IMR-90 (cell line): ENCODE measurements around the gene SPATA12. TPM values are rescaled to one million over a fixed set of nuclear protein-coding genes. Genes with fewer than 3 reads are reported as not detected.

Source experiments
- ATAC-seq: fragments of 200-7000 bp; cut with Tn5 transposase; 2 replicates; pipeline ENCODE4 v1.9.1; 2020; ENCODE audit warnings: low read depth, mild to moderate bottlenecking, moderate library complexity
- BruUV-seq: library from RNA; stranded (reverse); fragments of 400-500 nt; replicated peaks from 2 replicates; lab custom pipeline; 2021; lab: Mats Ljungman, UMichigan
- CTCF ChIA-PET: fragments of 300-600 bp; formaldehyde crosslinking; extraction: SDS; loops from one replicate; lab custom pipeline; 2021; ENCODE audit warnings: antibody characterized with exemption; lab: Yijun Ruan, JAX
- POLR2A ChIA-PET: fragments of 300-600 bp; sonication (Branson Sonifier 250); formaldehyde crosslinking; loops from one replicate; lab custom pipeline; 2022; ENCODE audit warnings: antibody characterized with exemption; ENCODE audit not compliant: unreplicated experiment; lab: Charles Lee
- DNase-seq: peaks from one replicate; pipeline ENCODE4 v3.0.0; 2013
- H2AFZ ChIP-seq: replicated peaks from 2 replicates; pipeline ENCODE3; 2013; ENCODE audit warnings: low read length, mild to moderate bottlenecking; ENCODE audit not compliant: poor library complexity
- H2AK5ac ChIP-seq: 2 replicates; pipeline ENCODE4 v1.6.1; 2013; ENCODE audit warnings: low read depth, low read length, inconsistent platforms
- H2AK9ac ChIP-seq: replicated peaks from 2 replicates; pipeline ENCODE3; 2013; ENCODE audit warnings: mild to moderate bottlenecking, low read depth, low read length, moderate library complexity; ENCODE audit not compliant: poor library complexity
- H2BK120ac ChIP-seq: 2 replicates; pipeline ENCODE4 v1.6.1; 2013; ENCODE audit warnings: low read depth, low read length, inconsistent platforms
- H2BK15ac ChIP-seq: 3 replicates; pipeline ENCODE4 v1.6.1; 2013; ENCODE audit warnings: low read depth, low read length, inconsistent platforms
- H2BK20ac ChIP-seq: 2 replicates; pipeline ENCODE4 v1.6.1; 2013; ENCODE audit warnings: low read depth, mild to moderate bottlenecking, inconsistent platforms, low read length, moderate library complexity
- H2BK5ac ChIP-seq: 2 replicates; pipeline ENCODE4 v1.6.1; 2013; ENCODE audit warnings: mild to moderate bottlenecking, low read depth, low read length, inconsistent platforms; ENCODE audit not compliant: poor library complexity, severe bottlenecking
- H3K14ac ChIP-seq: replicated peaks from 2 replicates; pipeline ENCODE4 v1.6.1; 2013; ENCODE audit warnings: low read depth, low read length, inconsistent platforms
- H3K18ac ChIP-seq: 2 replicates; pipeline ENCODE4 v1.6.1; 2013; ENCODE audit warnings: low read depth, low read length, control low read depth
- H3K23ac ChIP-seq: 2 replicates; pipeline ENCODE4 v1.6.1; 2013; ENCODE audit warnings: low read depth, low read length, inconsistent platforms
- H3K27ac ChIP-seq: 2 replicates; pipeline ENCODE4 v1.5.1; 2013; ENCODE audit warnings: mild to moderate bottlenecking, control low read depth, low read length; ENCODE audit not compliant: insufficient read depth
- H3K27me3 ChIP-seq: 2 replicates; pipeline ENCODE4 v1.6.1; 2013; ENCODE audit warnings: low read length; ENCODE audit not compliant: control insufficient read depth, insufficient read depth
- H3K36me3 ChIP-seq: 2 replicates; pipeline ENCODE4 v1.6.1; 2013; ENCODE audit warnings: low read length, mixed read lengths; ENCODE audit not compliant: control insufficient read depth, insufficient read depth
- H3K4ac ChIP-seq: 2 replicates; pipeline ENCODE4 v1.6.1; 2013; ENCODE audit warnings: low read depth, low read length, inconsistent platforms
- H3K4me1 ChIP-seq: 2 replicates; pipeline ENCODE4 v1.6.1; 2013; ENCODE audit warnings: low read length, mixed read lengths; ENCODE audit not compliant: control insufficient read depth, insufficient read depth
- H3K4me2 ChIP-seq: 2 replicates; pipeline ENCODE4 v1.6.1; 2013; ENCODE audit warnings: low read depth, mild to moderate bottlenecking, control low read depth, low read length, moderate library complexity
- H3K4me3 ChIP-seq: 2 replicates; pipeline ENCODE4 v1.5.1; 2013; ENCODE audit warnings: low read depth, mild to moderate bottlenecking, control low read depth, low read length, moderate library complexity; ENCODE audit not compliant: insufficient read depth
- H3K56ac ChIP-seq: 2 replicates; pipeline ENCODE4 v1.6.1; 2013; ENCODE audit warnings: low read length, inconsistent platforms; ENCODE audit not compliant: insufficient read depth; ENCODE audit errors: extremely low read depth
- H3K79me1 ChIP-seq, 2 experiments: 2 replicates each; pipeline ENCODE4 v1.6.1; 2013; ENCODE audit warnings: low read length in 2 of 2, inconsistent platforms in 1 of 2, low read depth in 1 of 2
- H3K9ac ChIP-seq: 2 replicates; pipeline ENCODE4 v1.6.1; 2013; ENCODE audit warnings: low read depth, low read length, control low read depth
- H3K9me1 ChIP-seq: 2 replicates; pipeline ENCODE4 v1.6.1; 2013; ENCODE audit warnings: low read length, inconsistent platforms; ENCODE audit not compliant: insufficient read depth
- H3K9me3 ChIP-seq: 2 replicates; pipeline ENCODE4 v1.6.1; 2013; ENCODE audit warnings: low read length; ENCODE audit not compliant: control insufficient read depth, insufficient read depth
- H4K20me1 ChIP-seq: 2 replicates; pipeline ENCODE4 v1.6.1; 2013; ENCODE audit warnings: low read length, inconsistent platforms; ENCODE audit not compliant: insufficient read depth
- H4K5ac ChIP-seq: 2 replicates; pipeline ENCODE4 v1.6.1; 2013; ENCODE audit warnings: mild to moderate bottlenecking, low read depth, low read length, control low read depth
- H4K8ac ChIP-seq, 2 experiments: 2 replicates each; pipeline ENCODE4 v1.6.1; 2013; ENCODE audit warnings: low read depth in 2 of 2, low read length in 2 of 2, control low read depth in 1 of 2, inconsistent platforms in 1 of 2
- H4K91ac ChIP-seq: 2 replicates; pipeline ENCODE4 v1.6.1; 2013; ENCODE audit warnings: low read depth, low read length, inconsistent platforms; ENCODE audit not compliant: insufficient read depth
- BHLHE40 ChIP-seq: fragments of 150-350 bp; IDR thresholded peaks from 2 replicates; pipeline ENCODE4 v1.6.1; 2016; ENCODE audit warnings: mild to moderate bottlenecking, low read depth, low read length
- CEBPB ChIP-seq: IDR thresholded peaks from 2 replicates; pipeline ENCODE4 v1.6.1; 2012; ENCODE audit warnings: low read depth, low read length, improper control_type of control experiment
- FOS ChIP-seq: fragments of 150-350 bp; IDR thresholded peaks from 2 replicates; pipeline ENCODE4 v1.6.1; 2016; ENCODE audit warnings: low read depth, low read length
- MAZ ChIP-seq: IDR thresholded peaks from 2 replicates; pipeline ENCODE4 v1.6.1; 2012; ENCODE audit warnings: low read depth, mild to moderate bottlenecking, low read length, improper control_type of control experiment, moderate library complexity, borderline replicate concordance
- MXI1 ChIP-seq: IDR thresholded peaks from 2 replicates; pipeline ENCODE4 v1.6.1; 2012; ENCODE audit warnings: low read depth, mild to moderate bottlenecking, low read length, moderate library complexity, borderline replicate concordance
- NFE2L2 ChIP-seq: fragments of 150-350 bp; IDR thresholded peaks from 2 replicates; pipeline ENCODE4 v1.6.1; 2016; ENCODE audit warnings: low read depth, mild to moderate bottlenecking, low read length
- RCOR1 ChIP-seq: IDR thresholded peaks from 2 replicates; pipeline ENCODE4 v1.6.1; 2012; ENCODE audit warnings: mild to moderate bottlenecking, low read length, improper control_type of control experiment; ENCODE audit not compliant: insufficient replicate concordance
- SMC3 ChIP-seq: fragments of 150-350 bp; IDR thresholded peaks from 2 replicates; pipeline ENCODE4 v1.6.1; 2016; ENCODE audit warnings: low read depth, mild to moderate bottlenecking, antibody characterized with exemption, low read length, moderate library complexity
- WGBS, 2 experiments: methylation state at CpG; one replicate each; pipeline versions ENCODE4 v1.1.5 to v1.1.7; 2013; ENCODE audit warnings: missing lambda C conversion rate in 2 of 2; ENCODE audit not compliant: insufficient read length in 1 of 2; ENCODE audit errors: extremely low coverage in 2 of 2; 5-methylcytosine and 5-hydroxymethylcytosine counted together
- dilution Hi-C: fragments of 300-500 bp; cut with HindIII; formaldehyde crosslinking; loops from one replicate; pipeline ENCODE4 v1.14.3; 2018; ENCODE audit warnings: low sequenced_read_pairs; ENCODE audit not compliant: unreplicated experiment
- in situ Hi-C: fragments of 300-500 bp; cut with MboI; formaldehyde crosslinking; loops from 3 replicates; pipeline ENCODE4 v1.14.3; 2019; ENCODE audit warnings: low sequenced_read_pairs, inconsistent platforms, mixed read lengths
- intact Hi-C: fragments of 100-400 bp; cut with micrococcal nuclease; formaldehyde crosslinking; loops from 2 replicates; pipeline ENCODE4 v1.10.0; 2022
- polyA plus RNA-seq, 3 experiments: library from polyadenylated mRNA; depleted of rRNA; stranded (reverse); fragments of >200 nt; gene quantifications; 2 replicates each; pipeline ENCODE4 v1.2.3, GENCODE V29; 2012; ENCODE audit warnings: low replicate concordance in 1 of 3
- total RNA-seq: library from RNA; depleted of rRNA; stranded (reverse); fragments of >200 nt; gene quantifications from 2 replicates; pipeline ENCODE4 v1.2.3, GENCODE V29; 2012
- TF ChIP-seq, protein P1 (sequence below): fragments of 150-350 bp; IDR thresholded peaks from 2 replicates; pipeline ENCODE4 v1.6.1; 2016; ENCODE audit warnings: low read depth, mild to moderate bottlenecking, low read length, moderate library complexity, borderline replicate concordance
- TF ChIP-seq, protein P2 (sequence below): conservative IDR thresholded peaks from 2 replicates; pipeline ENCODE4 v1.5.1; 2012; ENCODE audit warnings: mild to moderate bottlenecking, low read depth, low read length, improper control_type of control experiment
- TF ChIP-seq, protein P3 (sequence below): fragments of 150-350 bp; IDR thresholded peaks from 2 replicates; pipeline ENCODE4 v1.6.1; 2017; ENCODE audit warnings: mild to moderate bottlenecking, antibody characterized with exemption, low read length, low read depth

Gene SPATA12
- total and polyA plus RNA-seq, 2 of the 4 experiments (the other 2 are of a cell fraction), result under 0.01 TPM; not detected in 1

DNA sequence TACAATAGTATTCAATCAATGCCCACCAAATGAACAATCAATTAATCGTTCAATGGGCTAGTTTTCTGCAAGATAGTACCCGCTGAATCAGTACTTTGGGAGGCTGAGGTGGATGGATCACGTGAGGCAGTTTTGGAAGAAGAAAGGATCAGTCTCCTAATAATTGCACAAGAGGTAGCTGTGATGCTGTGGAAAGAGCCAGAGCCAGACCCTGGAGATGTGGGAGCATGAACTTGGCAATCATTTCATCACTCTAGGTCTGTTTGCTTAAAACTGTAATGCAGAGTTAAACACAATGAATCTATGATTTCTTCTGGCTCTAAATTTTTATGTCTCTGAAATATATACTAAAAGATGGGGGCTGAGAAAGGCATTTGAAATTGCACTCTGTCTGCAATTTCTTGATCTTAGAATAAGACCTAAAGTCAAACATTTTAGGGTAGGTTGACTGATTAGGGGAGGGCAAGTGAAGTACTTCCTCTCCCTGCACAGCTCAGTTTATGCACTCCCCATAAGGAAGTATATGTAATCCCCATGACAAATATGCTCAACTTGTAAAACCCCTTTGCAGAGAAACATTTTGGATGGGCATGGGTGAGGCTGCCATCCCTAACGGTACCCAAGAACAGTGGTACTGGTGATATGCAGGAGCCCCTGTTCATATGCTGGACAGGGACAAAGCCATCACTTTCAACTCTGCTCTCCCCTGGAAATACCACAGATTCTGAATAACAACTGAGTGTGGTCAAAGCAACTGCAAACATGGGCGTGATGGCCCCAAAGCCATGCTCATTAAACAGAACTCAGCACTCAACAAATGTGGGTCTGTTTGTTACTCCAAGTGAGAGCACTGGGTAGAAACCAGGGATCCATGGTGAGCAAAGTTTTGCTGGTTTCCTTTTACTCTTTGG lies 28.6 kb upstream of the SPATA12 start (continued):
- no peak for TF ChIP-seq CEBPB

DNA sequence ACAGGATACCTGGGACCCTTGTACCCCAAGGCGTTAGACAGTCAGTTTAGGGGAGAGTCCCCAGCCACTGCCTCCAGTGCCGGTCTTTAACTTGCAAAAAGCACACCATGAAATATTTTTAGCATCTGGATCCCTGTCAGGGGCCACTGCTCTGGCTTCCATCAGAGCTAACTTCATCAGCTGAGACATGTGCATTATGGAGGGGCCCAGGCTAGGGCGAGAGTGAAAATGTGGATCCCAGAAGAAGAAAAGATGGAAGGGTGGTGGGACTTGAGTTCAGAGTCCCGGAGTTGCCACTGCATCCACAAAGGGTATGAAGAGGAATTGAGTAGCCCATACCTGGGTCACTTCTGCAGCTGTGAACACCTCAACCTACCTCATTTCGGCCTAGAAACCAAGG lies 23.5 kb upstream of the SPATA12 start:
- dilution Hi-C loops, result no loop called here
- Histone ChIP-seq H4K91ac (no peak overlapping the region), H4K5ac (no peak overlapping the region), H3K9me3 (no peaks in the 10 kb centered on the region), H2AK5ac (no peak overlapping the region), H3K4me2 (no peak overlapping the region), H3K27me3 (no peaks in the 10 kb centered on the region), H3K23ac (no peak overlapping the region), H3K14ac (no peak overlapping the region), H3K36me3 (no peaks in the 10 kb centered on the region), H3K9me1 (no peaks in the 10 kb centered on the region), H2BK5ac (no peak overlapping the region), H3K56ac (no peak overlapping the region), H3K79me1 (no peaks in the 10 kb centered on the region), H2AFZ (no peak overlapping the region), H3K4me1 (no peaks in the 10 kb centered on the region; the same call in 1 of the 2 replicates), H3K18ac (no peak overlapping the region), H2BK120ac (no peak overlapping the region), H4K20me1 (no peaks in the 10 kb centered on the region), H2AK9ac (no peak overlapping the region), H3K4ac (no peak overlapping the region), H3K9ac (no peak overlapping the region), H2BK15ac (no peak overlapping the region), H3K27ac (no peak overlapping the region), H3K4me3 (no peak overlapping the region), H4K8ac (no peak overlapping the region), H2BK20ac (no peak overlapping the region)
- ATAC-seq (no peak), DNase-seq (no peak)
- WGBS, 2 experiments, result 100% methylated on average over 1 of the region's 5 CpGs; no CpG with 5 or more reads in 1 of the 2 experiments
- ChIA-PET POLR2A (no interaction called here), CTCF (no interaction called here)
- no TSS peak for BruUV-seq
- intact Hi-C loops, result no loop called here
- in situ Hi-C loops, result no loop called here
- TF ChIP-seq NFE2L2 (no peak), SMC3 (no peak), MAZ (no peak), MXI1 (no peak), RCOR1 (no peak), BHLHE40 (no peak), CEBPB (no peak), FOS (no peak)
- TF ChIP-seq, protein P1, sequence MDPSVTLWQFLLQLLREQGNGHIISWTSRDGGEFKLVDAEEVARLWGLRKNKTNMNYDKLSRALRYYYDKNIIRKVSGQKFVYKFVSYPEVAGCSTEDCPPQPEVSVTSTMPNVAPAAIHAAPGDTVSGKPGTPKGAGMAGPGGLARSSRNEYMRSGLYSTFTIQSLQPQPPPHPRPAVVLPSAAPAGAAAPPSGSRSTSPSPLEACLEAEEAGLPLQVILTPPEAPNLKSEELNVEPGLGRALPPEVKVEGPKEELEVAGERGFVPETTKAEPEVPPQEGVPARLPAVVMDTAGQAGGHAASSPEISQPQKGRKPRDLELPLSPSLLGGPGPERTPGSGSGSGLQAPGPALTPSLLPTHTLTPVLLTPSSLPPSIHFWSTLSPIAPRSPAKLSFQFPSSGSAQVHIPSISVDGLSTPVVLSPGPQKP, result no peak
- TF ChIP-seq, protein P2, sequence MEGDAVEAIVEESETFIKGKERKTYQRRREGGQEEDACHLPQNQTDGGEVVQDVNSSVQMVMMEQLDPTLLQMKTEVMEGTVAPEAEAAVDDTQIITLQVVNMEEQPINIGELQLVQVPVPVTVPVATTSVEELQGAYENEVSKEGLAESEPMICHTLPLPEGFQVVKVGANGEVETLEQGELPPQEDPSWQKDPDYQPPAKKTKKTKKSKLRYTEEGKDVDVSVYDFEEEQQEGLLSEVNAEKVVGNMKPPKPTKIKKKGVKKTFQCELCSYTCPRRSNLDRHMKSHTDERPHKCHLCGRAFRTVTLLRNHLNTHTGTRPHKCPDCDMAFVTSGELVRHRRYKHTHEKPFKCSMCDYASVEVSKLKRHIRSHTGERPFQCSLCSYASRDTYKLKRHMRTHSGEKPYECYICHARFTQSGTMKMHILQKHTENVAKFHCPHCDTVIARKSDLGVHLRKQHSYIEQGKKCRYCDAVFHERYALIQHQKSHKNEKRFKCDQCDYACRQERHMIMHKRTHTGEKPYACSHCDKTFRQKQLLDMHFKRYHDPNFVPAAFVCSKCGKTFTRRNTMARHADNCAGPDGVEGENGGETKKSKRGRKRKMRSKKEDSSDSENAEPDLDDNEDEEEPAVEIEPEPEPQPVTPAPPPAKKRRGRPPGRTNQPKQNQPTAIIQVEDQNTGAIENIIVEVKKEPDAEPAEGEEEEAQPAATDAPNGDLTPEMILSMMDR, result no peak
- TF ChIP-seq, protein P3, sequence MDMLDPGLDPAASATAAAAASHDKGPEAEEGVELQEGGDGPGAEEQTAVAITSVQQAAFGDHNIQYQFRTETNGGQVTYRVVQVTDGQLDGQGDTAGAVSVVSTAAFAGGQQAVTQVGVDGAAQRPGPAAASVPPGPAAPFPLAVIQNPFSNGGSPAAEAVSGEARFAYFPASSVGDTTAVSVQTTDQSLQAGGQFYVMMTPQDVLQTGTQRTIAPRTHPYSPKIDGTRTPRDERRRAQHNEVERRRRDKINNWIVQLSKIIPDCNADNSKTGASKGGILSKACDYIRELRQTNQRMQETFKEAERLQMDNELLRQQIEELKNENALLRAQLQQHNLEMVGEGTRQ, result no peak
